Ishikawa (cell line): ENCODE measurements around the gene PIWIL1.

Experiments used
- CEBPB ChIP-seq: IDR thresholded peaks from 2 replicates; pipeline ENCODE4 v1.6.1; 2012
- CREB1 ChIP-seq: IDR thresholded peaks from 2 replicates; pipeline ENCODE4 v1.6.1; 2012; ENCODE audit warnings: low read depth
- EGR1 ChIP-seq: IDR thresholded peaks from 2 replicates; pipeline ENCODE4 v1.6.1; 2012
- EP300 ChIP-seq: IDR thresholded peaks from 2 replicates; pipeline ENCODE4 v1.6.1; 2012; ENCODE audit warnings: borderline replicate concordance
- FOXM1 ChIP-seq: IDR thresholded peaks from 2 replicates; pipeline ENCODE4 v1.6.1; 2012; ENCODE audit warnings: low read depth, borderline replicate concordance
- MAX ChIP-seq: IDR thresholded peaks from 2 replicates; pipeline ENCODE4 v1.6.1; 2012
- NFIC ChIP-seq: IDR thresholded peaks from 2 replicates; pipeline ENCODE4 v1.6.1; 2012
- RAD21 ChIP-seq: IDR thresholded peaks from 2 replicates; pipeline ENCODE4 v1.6.1; 2012; ENCODE audit warnings: low read depth
- REST ChIP-seq: IDR thresholded peaks from 2 replicates; pipeline ENCODE4 v1.6.1; 2012; ENCODE audit warnings: low read depth, mild to moderate bottlenecking
- TAF1 ChIP-seq: IDR thresholded peaks from 2 replicates; pipeline ENCODE4 v1.6.1; 2012; ENCODE audit warnings: low read depth, mild to moderate bottlenecking
- TEAD4 ChIP-seq: IDR thresholded peaks from 2 replicates; pipeline ENCODE4 v1.6.1; 2012
- USF1 ChIP-seq: IDR thresholded peaks from 2 replicates; pipeline ENCODE4 v1.6.1; 2012
- YY1 ChIP-seq: IDR thresholded peaks from 2 replicates; pipeline ENCODE4 v1.6.1; 2012; ENCODE audit warnings: low read depth
- ZBTB7A ChIP-seq: IDR thresholded peaks from 2 replicates; pipeline ENCODE4 v1.6.1; 2012; ENCODE audit warnings: low read depth

- no peak for TF ChIP-seq RAD21
- no peak for TF ChIP-seq MAX
- TF ChIP-seq CREB1 = no peak
- TF ChIP-seq YY1 = no peak
- TF ChIP-seq EP300 = no peak
- TF ChIP-seq REST = no peak
- no peak for TF ChIP-seq TAF1
- TF ChIP-seq TEAD4 = no peak
- TF ChIP-seq EGR1 = no peak
- no peak for TF ChIP-seq FOXM1
- TF ChIP-seq ZBTB7A = no peak
- TF ChIP-seq USF1 = no peak
- no peak for TF ChIP-seq CEBPB
- TF ChIP-seq NFIC = no peak
Measured at GRCh38 chr12:130300090-130300489, 37.6 kb upstream of the PIWIL1 start.
